B cell (primary cell): ENCODE data around the gene KLHL33.

ENCODE experiments used
- EZH2 ChIP-seq: IDR thresholded peaks from 2 replicates; pipeline ENCODE4 v1.6.1; 2012; ENCODE audit warnings: borderline replicate concordance, low read depth, mild to moderate bottlenecking, moderate library complexity, low read length; ENCODE audit not compliant: insufficient read depth, poor library complexity, severe bottlenecking
- TF ChIP-seq, protein P1 (sequence below): fragments of 200-600 bp; IDR thresholded peaks from one replicate; pipeline ENCODE4 v1.8.0; 2022; ENCODE audit warnings: antibody characterized with exemption, mild to moderate bottlenecking

DNA sequence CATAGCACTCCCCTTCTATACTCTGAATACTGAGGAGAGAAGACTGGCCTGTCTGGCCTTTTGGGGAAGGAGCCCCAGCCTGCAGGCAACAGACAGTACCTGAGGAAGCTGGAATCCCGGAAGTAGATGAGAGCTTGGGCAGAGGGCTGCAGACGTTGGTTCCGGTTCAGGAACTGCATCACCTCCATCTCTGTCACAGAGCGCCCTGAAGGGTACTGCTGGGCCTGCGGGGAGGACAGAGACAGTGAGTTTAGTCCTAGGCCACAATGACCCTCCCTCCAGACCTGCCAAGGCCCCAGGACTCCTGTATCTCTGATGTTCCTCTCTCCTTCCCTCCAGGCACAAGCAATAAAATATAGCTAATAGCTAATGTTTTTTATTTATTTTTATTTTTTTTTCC lies 51.1 kb downstream of the KLHL33 start:
- TF ChIP-seq, protein P1, sequence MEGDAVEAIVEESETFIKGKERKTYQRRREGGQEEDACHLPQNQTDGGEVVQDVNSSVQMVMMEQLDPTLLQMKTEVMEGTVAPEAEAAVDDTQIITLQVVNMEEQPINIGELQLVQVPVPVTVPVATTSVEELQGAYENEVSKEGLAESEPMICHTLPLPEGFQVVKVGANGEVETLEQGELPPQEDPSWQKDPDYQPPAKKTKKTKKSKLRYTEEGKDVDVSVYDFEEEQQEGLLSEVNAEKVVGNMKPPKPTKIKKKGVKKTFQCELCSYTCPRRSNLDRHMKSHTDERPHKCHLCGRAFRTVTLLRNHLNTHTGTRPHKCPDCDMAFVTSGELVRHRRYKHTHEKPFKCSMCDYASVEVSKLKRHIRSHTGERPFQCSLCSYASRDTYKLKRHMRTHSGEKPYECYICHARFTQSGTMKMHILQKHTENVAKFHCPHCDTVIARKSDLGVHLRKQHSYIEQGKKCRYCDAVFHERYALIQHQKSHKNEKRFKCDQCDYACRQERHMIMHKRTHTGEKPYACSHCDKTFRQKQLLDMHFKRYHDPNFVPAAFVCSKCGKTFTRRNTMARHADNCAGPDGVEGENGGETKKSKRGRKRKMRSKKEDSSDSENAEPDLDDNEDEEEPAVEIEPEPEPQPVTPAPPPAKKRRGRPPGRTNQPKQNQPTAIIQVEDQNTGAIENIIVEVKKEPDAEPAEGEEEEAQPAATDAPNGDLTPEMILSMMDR = no peak
- no peak for TF ChIP-seq EZH2
